DOHH2 (cell line): ENCODE data around the gene OR5AC2.

Experiments
- EZH2phosphoT487 ChIP-seq: fragments of 200-600 bp; sonication (generic); IDR thresholded peaks from 2 replicates; pipeline ENCODE4 v1.6.1; 2017; ENCODE audit warnings: borderline replicate concordance, mild to moderate bottlenecking, antibody characterized with exemption, low read length, moderate library complexity, mixed read lengths
- TF ChIP-seq, protein P1 (sequence below): fragments of 200-600 bp; sonication (generic); IDR thresholded peaks from one replicate; pipeline ENCODE4 v1.5.1; 2014; ENCODE audit warnings: antibody characterized with exemption, mild to moderate bottlenecking, low read depth, low read length; ENCODE audit not compliant: poor library complexity, severe bottlenecking

- TF ChIP-seq, protein P1, sequence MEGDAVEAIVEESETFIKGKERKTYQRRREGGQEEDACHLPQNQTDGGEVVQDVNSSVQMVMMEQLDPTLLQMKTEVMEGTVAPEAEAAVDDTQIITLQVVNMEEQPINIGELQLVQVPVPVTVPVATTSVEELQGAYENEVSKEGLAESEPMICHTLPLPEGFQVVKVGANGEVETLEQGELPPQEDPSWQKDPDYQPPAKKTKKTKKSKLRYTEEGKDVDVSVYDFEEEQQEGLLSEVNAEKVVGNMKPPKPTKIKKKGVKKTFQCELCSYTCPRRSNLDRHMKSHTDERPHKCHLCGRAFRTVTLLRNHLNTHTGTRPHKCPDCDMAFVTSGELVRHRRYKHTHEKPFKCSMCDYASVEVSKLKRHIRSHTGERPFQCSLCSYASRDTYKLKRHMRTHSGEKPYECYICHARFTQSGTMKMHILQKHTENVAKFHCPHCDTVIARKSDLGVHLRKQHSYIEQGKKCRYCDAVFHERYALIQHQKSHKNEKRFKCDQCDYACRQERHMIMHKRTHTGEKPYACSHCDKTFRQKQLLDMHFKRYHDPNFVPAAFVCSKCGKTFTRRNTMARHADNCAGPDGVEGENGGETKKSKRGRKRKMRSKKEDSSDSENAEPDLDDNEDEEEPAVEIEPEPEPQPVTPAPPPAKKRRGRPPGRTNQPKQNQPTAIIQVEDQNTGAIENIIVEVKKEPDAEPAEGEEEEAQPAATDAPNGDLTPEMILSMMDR: no peak
- no peak for TF ChIP-seq EZH2phosphoT487
These were observed 13.5 kb upstream of the OR5AC2 start for GRCh38 chr3:98073486-98073885.
